Panc1 (cell line): Measurements from ENCODE around the gene OLFML2A.

Source experiments
- CTCF ChIP-seq: fragments of 450-650 bp; IDR thresholded peaks from 2 replicates; pipeline ENCODE4 v1.5.1; 2017; ENCODE audit warnings: mild to moderate bottlenecking
- POLR2AphosphoS5 ChIP-seq: IDR thresholded peaks from 2 replicates; pipeline ENCODE4 v1.6.1; 2012; ENCODE audit warnings: mild to moderate bottlenecking, low read depth, low read length, moderate library complexity
- REST ChIP-seq, 2 experiments: IDR thresholded peaks; 2 replicates each; pipeline ENCODE4 v1.6.1; 2011 to 2012; ENCODE audit warnings: low read depth in 2 of 2, control low read depth in 1 of 2, low read length in 1 of 2, mild to moderate bottlenecking in 1 of 2, moderate library complexity in 1 of 2; ENCODE audit not compliant: insufficient read depth in 1 of 2
- SIN3A ChIP-seq: IDR thresholded peaks from 2 replicates; pipeline ENCODE4 v1.6.1; 2012; ENCODE audit warnings: low read depth, mild to moderate bottlenecking, low read length, moderate library complexity, borderline replicate concordance; ENCODE audit not compliant: insufficient read depth

- TF ChIP-seq CTCF, result no peak
- no peak for TF ChIP-seq SIN3A
- TF ChIP-seq POLR2AphosphoS5, result no peak
- no peak for TF ChIP-seq REST (IDR thresholded peaks at IDR 0.05; ENCODE audit: insufficient read depth in 1 of 2, low read depth in 2 of 2, low read length in 1 of 2)
Observed at GRCh38 chr9:124841075-124841821, 64.3 kb downstream of the OLFML2A start.
